GM21367 (cell line): Measurements from ENCODE around the gene NUDT3.
"Not testable (repeated sequence)": the region's sequence is repeated elsewhere in the genome, so short reads cannot be mapped to it uniquely, and the experiment has no call there.

Source experiments
- ATAC-seq: cut with Tn5 transposase; IDR thresholded peaks from one replicate; pipeline ENCODE4 v1.9.1; 2021; ENCODE audit not compliant: unreplicated experiment

The NUDT3 gene

DNA sequence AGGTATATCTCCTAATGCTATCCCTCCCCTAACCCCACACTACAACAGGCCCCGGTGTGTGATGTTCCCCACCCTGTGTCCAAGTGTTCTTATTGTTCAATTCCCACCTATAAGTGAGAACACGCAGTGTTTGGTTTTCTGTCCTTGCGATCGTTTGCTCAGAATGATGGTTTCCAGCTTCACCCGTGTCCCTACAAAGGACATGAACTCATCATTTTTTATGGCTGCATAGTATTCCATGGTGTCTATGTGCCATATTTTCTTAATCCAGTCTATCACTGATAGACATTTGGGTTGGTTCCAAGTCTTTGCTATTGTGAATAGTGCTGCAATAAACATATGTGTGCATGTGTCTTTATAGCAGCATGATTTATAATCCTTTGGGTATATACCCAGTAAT, 20.6 kb downstream of the NUDT3 start:
- ATAC-seq = not testable (repeated sequence)

DNA sequence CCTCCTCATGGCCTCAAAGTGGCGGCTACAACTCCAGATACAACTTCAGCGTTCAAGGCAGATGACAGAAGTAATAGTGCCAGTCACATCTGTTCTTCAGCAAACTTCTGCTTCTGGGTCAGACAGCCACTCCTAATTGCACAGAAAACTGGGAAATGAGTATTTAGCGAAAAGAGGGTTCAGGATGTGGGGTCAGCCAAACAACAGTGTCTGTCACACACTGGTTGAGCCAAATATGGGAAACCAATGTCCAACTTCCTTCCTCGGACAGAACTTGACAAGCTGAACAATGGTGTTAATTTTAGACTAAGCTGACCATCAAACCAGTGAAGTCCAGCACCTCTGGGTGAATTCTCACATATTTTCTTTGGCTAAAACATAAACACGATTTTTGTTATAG, 22.1 kb downstream of the NUDT3 start:
- no peak for ATAC-seq

DNA sequence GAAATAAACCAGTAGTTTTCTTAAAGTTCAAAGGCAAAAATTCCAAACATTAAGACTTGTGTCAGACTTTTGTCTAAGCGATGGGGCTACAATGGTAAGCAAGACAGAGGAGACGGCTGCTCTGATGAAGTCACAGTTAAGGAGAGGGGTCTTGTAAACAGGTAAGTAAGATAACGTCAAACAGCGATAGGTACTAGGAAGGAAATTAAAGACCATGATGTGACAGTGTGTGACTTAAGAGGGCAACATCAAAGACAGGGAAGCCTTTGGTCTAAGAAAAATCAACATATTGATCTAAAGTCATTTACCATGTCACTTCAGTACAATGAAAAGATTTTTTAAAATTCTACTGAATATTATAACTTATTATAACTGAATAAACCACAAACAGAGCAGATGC, 23.1 kb downstream of the NUDT3 start:
- no peak for ATAC-seq

DNA sequence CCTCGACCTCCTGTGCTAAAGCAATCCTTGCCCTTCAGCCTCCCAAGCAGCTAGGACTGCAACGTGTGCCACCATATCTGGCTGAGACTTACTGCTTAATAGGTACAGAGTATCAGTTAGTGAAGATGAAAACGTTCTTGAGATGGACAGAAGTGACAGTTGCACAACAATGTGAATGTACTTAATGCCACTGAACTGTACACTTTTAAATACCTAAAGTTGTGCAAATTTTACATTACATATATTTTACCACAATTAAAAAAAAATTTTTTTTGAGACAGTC, 25.9 kb downstream of the NUDT3 start:
- ATAC-seq = no peak

DNA sequence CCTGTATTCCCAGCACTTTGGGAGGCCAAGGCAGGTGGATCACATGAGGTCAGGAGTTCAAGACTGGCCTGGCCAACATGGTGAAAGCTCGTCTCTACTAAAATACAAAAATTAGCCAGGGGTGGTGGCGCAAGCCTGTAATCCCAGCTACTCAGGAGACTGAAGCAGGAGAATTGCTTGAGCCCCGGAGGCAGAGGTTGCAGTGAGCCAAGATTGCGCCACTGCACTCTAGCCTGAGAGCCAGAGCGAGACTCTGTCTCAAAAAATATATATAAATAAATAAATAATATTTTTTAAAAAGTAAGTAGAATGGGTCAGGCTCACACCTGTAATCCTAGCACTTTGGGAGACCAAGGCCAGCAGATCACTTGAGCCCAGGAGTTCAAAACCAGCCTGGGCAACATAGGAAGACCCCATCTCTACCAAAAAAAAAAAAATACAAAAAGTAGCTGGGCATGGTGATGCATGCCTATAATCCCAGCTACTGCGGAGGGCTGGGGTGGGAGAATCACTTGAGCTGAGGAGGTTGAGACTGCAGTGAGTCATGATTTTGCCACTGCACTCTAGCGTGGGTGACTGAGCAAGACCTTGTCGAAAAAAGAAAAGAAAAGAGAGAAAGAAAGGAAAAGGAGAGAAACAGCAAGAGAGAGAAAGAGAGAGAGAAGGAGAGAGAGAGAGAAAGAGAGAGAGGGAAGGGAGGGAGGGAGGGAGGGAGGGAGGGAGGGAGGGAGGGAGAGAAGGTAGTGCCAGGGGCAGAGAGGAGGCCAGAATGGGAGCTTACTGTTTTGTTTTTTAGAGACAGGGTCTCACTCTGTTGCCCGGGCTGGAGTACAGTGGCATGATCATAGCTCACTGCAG, 26.5 kb downstream of the NUDT3 start:
- not testable (repeated sequence) for ATAC-seq

DNA sequence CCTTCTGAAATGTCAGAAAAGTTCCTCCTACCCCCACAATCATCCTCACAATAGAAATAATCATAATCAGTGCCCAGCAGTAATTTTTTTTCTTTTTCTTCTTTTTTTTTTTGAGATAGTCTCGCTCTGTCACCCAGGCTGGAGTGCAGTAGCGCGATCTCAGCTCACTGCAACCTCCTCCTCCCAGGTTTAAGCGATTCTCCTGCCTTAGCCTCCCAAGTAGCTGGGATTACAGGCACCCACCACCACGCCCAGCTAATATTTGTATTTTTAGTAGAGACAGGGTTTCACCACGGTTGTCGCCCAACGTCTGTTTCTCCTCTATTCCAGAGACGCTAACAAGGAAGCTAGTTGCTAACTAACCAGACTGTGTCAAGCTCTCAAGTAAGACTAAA, 28.8 kb downstream of the NUDT3 start:
- not testable (repeated sequence) for ATAC-seq

DNA sequence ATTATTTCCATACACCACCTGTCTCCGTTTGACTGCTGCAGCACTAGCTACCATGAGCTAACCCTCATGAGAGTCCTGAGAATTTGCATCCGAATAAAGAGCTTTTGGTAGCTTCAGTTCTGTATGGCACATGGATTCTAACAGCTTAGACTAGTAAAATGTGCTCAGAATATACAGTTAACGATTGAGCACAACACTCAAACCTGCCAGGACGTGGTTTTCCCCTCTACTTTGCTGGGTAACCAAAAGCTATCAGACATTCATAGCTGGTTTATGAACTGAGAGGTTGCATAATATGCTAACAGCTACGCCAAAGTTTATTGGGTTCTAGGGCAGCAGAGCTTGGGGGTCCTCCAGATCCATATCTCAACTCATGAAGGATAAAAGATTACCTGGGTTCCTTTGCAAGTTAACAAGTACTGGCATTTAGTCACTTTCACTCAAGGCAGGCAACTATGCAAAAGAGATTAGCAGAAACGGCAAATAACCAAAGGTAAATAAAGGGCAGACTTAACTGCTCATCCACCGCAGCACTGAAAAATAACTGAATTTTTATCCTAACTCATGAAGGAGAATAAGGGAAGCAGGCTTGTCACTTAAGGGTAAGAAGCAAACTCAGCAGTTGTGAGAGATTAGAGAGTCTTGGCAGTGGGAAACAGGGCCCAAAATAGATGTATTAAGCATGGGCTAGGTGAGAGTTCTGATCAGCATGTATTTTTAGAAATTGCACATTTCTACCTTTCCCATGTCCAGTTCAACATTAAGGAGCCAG, 29.4 kb downstream of the NUDT3 start:
- ATAC-seq = no peak

DNA sequence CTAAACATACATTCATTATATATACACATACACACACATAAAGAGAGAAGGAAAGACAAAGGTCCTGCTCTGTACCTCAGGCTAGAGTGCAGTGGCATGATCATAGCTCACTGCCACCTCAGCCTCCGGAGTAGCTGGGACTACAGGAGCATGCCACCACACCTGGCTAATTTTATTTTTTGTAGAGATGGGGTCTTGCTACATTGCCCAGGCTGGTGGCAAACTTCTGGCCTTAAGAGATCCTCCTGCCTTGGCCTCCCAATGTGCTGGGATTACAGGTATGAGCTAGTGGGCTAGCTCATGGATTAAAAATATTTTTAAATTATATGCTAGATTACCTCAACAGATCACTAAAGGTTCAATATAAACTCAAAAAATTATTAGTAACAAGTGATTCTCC, 30.3 kb downstream of the NUDT3 start:
- no peak for ATAC-seq

DNA sequence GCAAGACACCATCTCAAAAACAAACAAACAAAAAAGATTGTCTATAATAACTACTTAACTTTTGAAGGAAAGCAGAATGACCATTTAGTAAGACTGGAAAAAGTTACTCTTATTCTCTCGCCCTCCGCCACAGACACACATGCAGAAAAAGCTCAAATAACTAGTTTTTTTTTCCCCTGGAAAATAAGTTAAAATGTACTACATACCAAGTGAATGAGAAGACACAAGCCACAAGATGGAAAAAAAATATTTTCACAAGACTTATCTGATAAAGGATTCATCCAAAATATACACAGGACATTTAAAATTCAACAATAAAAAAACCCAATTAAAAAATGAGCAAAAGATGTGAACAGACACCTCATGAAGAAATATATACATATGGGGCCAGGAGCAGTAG, 31.9 kb downstream of the NUDT3 start:
- no peak for ATAC-seq

DNA sequence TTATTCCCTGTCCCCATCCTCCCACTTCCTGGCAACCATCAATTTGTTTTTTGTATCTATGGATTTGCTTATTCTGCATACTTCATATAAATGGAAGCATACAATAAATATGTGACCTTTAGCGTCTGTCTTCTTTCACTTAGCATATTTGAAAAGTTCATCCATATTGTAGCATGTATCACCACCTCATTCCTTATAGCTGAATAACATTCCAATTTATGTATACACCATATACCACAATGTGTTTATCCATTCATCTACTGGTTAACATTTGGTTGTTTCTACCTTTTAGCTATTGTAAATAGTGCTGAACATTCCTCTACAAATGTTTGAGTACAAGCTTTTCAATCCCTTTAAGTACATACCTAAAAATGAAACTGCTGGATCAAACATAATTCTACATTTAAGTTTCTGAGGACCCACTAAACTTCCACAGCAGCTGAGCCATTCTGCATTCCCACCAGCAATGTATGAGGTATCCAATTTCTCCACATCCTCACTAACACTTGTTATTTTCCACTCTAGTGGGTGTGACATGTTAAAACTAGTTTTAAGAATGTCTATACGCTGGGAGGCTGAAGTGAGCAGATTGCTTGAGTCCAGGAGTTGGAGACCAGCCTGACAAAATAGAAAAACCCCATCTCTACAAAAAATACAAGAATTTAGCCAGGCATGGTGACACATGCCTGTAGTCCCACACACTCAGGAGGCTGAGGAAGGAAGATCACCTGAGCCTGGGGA, 32.9 kb downstream of the NUDT3 start:
- no peak for ATAC-seq

DNA sequence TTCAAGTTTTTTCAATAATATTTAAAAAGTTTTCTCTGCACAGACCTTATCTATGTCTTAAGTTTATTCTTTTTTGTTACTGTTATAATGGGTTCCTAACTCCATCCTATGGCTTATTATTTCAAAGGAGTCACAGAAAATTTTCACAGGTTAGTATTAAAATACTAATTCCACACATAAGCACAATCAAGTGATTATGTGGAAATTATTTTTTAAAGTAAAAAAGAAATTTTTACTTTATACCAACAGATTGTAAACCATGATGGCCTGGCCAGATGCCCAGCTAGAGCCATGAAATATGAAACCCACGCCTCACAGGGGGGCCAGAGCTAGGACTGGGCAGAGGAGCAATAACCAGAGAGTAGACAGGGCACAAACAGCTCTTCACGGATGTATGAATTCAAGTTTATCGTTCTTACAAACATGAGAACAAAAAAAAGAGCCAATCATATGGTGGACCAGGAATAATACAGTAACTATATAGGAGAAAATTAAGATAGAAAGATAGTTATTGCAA, 34.0 kb downstream of the NUDT3 start:
- ATAC-seq = no peak

DNA sequence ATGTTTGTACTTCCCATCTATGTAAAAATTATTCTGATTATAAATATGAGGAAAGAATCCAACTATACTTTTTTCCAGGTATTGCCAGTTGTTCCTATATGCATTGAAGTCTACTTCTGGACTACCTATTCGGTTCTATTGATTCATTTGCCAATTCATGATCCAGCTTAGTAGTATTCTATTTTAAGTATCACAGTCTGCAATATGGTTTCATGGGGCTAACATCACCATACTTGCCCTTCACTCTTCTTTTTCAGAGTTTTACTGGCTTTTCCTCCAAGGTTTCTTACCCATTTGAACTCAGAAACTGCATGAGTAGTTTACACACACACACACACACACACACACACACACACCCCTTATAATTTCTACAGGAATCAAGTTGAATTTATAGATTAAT, 34.5 kb downstream of the NUDT3 start:
- ATAC-seq = no peak

DNA sequence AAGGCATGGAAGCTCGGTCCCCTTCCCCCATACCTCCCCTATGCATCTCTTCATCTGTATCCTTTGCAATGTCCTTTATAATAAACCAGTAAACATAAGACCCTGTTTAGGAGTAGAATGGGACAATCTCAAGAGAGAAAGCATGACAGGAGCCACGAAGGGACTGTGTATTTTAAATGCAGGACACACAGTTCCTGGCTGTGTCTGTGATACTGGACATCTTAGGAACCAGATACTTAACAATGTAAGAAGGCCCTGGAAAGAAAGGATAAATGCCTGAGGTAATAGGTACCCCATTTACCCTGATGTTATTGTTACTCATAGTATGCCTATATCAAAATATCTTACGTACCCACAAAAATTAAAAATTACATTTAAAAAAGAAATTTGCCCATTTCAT, 36.6 kb downstream of the NUDT3 start:
- ATAC-seq = no peak

DNA sequence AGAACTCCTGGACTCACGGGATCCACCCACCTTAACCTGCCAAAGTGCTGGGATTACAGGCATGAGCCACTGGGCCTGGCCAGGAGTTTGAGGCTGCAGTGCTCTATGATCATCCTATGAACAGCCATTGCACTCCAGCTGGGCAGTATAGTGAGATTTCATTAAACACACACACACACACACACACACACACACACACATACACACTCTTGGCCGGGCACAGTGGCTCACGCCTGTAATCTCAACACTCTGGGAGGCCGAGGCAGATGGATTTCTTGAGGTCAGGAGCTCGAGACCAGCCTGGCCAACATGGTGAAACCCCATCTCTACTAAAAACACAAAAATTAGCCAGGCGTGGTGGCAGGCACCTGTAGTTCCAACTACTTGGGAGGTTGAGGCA, 38.2 kb downstream of the NUDT3 start:
- not testable (repeated sequence) for ATAC-seq

DNA sequence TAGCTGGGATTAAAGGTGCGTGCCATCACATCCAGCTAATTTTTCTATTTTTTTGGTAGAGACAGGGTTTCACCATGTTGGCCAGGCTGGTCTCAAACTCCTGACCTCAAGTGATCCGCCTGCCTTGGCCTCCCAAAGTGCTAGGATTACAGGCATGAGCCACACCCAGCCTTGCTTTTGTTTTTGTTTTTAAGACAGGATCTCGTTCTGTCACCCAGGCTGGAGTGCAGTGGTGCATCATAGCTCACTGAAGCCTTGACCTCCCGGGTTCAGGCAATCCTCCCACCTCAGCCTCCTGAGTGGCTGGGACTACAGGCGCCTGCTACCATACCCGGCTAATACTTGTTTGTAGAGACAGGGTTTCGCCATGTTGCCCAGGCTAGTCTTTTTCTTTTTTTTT, 38.9 kb downstream of the NUDT3 start:
- ATAC-seq = not testable (repeated sequence)

DNA sequence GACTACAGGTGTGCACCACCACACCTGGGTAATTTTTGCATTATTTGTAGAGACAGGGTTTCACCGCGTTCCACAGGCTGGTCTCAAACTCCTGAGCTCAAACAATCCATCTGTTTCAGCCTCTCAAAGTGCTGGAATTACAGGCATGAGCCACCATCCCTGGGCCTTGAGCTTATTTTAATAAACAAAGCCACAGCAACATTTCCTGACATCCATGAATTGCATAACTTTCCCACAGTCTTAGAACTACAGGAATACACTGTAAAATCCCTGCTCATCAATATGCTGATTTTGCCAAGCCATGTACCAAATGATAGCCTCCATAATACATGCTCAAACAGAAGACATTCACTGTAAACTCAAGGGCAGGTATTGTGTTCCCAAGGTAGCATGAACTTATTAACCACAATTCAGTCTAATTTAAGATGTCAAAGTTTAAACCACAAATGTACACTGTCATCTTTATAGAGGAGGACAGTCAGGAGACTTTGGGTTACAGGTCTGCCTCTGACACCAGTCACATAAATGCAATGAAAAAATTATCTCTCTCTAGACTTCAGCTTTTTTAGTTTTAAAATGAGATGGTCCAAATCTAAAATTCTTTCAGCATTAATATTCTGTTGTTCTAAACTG, 40.0 kb downstream of the NUDT3 start:
- ATAC-seq = no peak

DNA sequence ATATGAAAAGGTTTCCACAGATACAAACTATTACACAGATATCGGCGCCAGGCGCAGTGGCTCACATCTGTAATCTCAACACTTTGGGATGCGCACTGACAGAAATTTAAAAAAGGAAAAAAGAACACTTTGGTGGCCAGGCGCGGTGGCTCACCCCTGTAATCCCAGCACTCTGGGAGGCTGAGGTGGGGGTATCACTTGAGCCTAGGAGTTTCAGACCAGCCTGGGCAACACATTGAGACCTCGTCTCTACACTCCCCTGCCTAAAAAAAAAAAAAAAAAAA, 41.6 kb downstream of the NUDT3 start:
- no peak for ATAC-seq

DNA sequence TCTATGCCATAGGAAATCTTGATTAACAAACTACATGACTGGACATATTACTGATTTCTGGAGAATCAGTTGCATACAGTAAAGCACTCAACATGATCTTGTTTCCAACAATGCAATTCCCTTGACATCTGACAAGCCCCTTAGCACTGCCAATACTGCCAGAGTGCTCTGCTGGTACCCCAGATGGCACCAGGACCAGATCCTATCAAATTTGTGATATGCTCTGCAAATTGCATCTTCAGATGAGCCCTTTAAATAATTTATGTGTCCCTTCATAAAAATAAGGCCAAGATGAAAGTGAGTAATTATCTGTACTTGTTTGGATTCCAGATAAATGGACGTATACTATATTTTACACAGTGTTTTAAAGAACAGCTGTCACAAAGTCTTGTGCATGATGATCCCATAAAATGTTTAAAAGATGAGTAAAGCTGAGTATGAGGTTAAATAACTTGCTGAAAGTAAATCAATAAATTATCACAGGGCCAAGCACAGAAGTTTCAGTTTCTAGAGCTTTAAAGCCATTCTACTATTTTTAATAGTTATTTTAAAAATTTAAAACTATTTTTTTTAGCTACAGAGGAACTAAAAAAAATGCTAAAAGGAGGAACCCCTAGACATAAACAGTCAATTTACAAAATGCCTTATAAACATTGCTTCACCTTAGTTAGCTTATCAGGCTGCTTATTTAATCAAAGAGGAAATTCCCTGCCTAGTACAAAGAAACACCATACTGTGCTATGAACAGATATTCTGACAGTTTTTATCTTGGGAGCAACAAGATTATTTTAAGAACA, 42.1 kb downstream of the NUDT3 start:
- no peak for ATAC-seq

DNA sequence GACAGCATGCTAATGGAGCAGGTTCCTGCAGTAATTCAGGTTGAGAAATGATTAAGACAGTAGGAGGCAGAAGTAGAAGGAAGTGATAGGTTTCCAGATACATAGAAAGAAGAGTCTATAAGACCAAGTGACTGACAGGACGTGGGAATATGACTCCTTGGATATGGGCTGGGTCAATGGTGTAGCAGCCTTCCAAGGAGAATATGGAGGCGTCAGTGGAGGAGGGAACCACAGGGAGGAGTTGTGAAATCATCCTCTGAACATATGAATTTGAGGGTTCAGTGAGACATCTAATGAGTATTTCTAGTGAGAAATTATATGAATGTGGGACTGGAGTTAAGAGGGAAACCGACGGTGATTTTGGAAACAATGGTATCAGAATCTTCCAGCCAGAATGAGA, 43.3 kb downstream of the NUDT3 start:
- ATAC-seq = no peak

DNA sequence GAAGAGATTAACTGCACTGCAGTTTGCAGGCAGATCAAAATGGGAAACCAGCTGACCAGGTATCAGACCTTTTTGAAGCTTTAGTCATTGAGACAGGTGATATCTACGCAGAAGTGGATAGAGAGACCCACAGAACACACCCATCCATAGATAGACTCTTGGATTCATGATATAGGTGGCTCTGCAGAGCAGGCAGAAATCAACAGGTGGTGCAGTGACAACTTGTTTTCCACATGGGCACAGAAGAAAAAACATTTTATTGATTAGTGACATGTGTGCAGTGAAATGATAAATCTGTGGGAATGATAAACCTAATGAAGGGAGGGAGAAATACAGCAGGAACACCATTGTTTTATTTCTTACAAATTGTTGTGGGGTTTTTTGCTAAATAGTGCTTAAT, 45.2 kb downstream of the NUDT3 start:
- ATAC-seq = no peak
